HCT116 (cell line): ENCODE measurements around the gene ADAMTS6.

ENCODE experiments used
- CEBPB ChIP-seq: IDR thresholded peaks from 2 replicates; pipeline ENCODE4 v1.6.1; 2012; ENCODE audit warnings: low read depth
- CTCF ChIP-seq, 3 experiments: fragments of 200-600 bp in 1 of 3; sonication (generic) in 1 of 3; IDR thresholded peaks in 2 of 3; conservative IDR thresholded peaks in 1 of 3; 2 replicates each; pipeline ENCODE4 v1.5.1; 2012 to 2017; ENCODE audit warnings: low read depth in 2 of 3, low read length in 2 of 3, antibody characterized with exemption in 1 of 3, borderline replicate concordance in 1 of 3, control low read depth in 1 of 3, mild to moderate bottlenecking in 1 of 3, mixed read lengths in 1 of 3, mixed run types in 1 of 3, moderate library complexity in 1 of 3; ENCODE audit not compliant: insufficient read depth in 1 of 3
- ELF1 ChIP-seq: IDR thresholded peaks from 2 replicates; pipeline ENCODE4 v1.6.1; 2012; ENCODE audit warnings: low read depth, borderline replicate concordance
- EZH2 ChIP-seq: fragments of 200-600 bp; sonication (generic); IDR thresholded peaks from 2 replicates; pipeline ENCODE4 v1.6.1; 2017; ENCODE audit warnings: antibody characterized with exemption, mixed run types
- POLR2A ChIP-seq: IDR thresholded peaks from 2 replicates; pipeline ENCODE4 v1.7.0; 2011; ENCODE audit warnings: borderline replicate concordance; ENCODE audit not compliant: insufficient read depth, insufficient read length; ENCODE audit errors: extremely low read depth
- POLR2AphosphoS5 ChIP-seq: IDR thresholded peaks from 2 replicates; pipeline ENCODE4 v1.6.1; 2011; ENCODE audit warnings: mild to moderate bottlenecking, low read depth, low read length, moderate library complexity
- SIN3A ChIP-seq: IDR thresholded peaks from 2 replicates; pipeline ENCODE4 v1.6.1; 2012; ENCODE audit warnings: low read depth
- SP1 ChIP-seq: IDR thresholded peaks from 2 replicates; pipeline ENCODE4 v1.6.1; 2012; ENCODE audit warnings: low read depth
- ZNF274 ChIP-seq: fragments of 200-500 bp; sonication (Bioruptor generic); IDR thresholded peaks from 2 replicates; pipeline ENCODE4 v1.6.1; 2014; ENCODE audit warnings: mild to moderate bottlenecking, low read depth, low read length, inconsistent platforms

DNA sequence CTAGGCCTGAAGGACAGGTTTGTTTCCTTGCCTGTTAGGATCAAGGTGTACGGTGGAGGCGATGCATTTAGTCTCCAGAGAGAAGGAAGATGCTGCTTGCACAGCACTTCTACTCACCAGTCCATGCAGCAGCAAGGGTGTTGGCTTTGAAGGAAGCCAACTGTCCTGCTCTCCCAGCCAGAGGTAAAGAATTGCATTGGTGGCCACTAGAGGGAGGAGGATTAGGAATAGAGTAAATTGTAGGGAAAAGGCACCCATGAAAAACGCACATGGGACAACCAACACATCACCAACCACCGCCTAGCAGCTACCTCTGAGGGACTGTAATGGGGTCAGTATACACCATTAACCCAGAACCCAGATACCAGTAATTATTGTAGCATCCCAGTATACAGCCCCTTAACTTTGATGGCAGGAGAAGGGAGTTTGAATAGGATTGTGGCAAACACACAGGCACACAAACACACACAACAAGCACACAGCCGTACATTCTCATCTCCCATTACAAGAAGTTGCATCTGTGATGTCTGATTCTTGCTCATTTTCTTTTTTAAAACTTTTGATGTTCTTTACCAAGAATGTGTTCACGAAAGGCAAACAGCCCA lies 267.7 kb downstream of the ADAMTS6 start:
- TF ChIP-seq ZNF274 (no peak), POLR2A (no peak), EZH2 (no peak), CTCF (IDR thresholded peaks at IDR 0.05 in 2 of 3, conservative IDR thresholded peaks at IDR 0.05 in 1 of 3; ENCODE audit: borderline replicate concordance in 1 of 3, insufficient read depth in 1 of 3, low read depth in 2 of 3, low read length in 2 of 3) (peak; percentile 34 to 72 (median 68); a peak in 5 of 6 replicates), CEBPB (no peak), ELF1 (no peak), SIN3A (no peak), POLR2AphosphoS5 (no peak), SP1 (no peak)
